Measurements from ENCODE around the gene SH2D1B.

GRCh38 chr1:162361349-162361748 is 50.6 kb downstream of the SH2D1B start:
- TF ChIP-seq CTCF (IDR thresholded peaks at IDR 0.05) = no peak
- TF ChIP-seq POLR2A (IDR thresholded peaks at IDR 0.05) = no peak
- TF ChIP-seq POLR2AphosphoS5 (IDR thresholded peaks at IDR 0.05) = no peak
- TF ChIP-seq EP300 (IDR thresholded peaks at IDR 0.05) = no peak
